H1 (cell line): Measurements from ENCODE around the gene TNIK. TPM values are rescaled to one million over a fixed set of nuclear protein-coding genes. Genes with fewer than 3 reads are reported as not detected.

Experiments used
- CTCF ChIA-PET: fragments of 300-600 bp; sonication (Branson Sonifier 250); formaldehyde crosslinking; loops from one replicate; lab custom pipeline; 2021; ENCODE audit not compliant: partially characterized antibody; lab: Charles Lee
- POLR2A ChIA-PET: fragments of 300-600 bp; sonication (Branson Sonifier 250); formaldehyde crosslinking; loops from one replicate; lab custom pipeline; 2021; ENCODE audit warnings: inconsistent platforms; ENCODE audit not compliant: partially characterized antibody; lab: Charles Lee
- DNase-seq, 2 experiments: peaks; one replicate each; pipeline versions ENCODE4 v3.0.0 to v3.0.0-alpha.2; 2010 to 2022; ENCODE audit warnings: low spot score in 2 of 2, low read depth in 1 of 2, mixed read lengths in 1 of 2
- FAIRE-seq: peaks from 2 replicates; lab custom pipeline; 2011; peaks lifted over from hg19 to GRCh38; lab: Jason Lieb, UNC
- H2AFZ ChIP-seq: 2 replicates; pipeline ENCODE4 v1.8.1; 2012; ENCODE audit warnings: low read length, inconsistent platforms
- H2AK5ac ChIP-seq: 2 replicates; pipeline ENCODE4 v1.6.1; 2013; ENCODE audit warnings: low read depth, low read length
- H2BK120ac ChIP-seq: replicated peaks from 2 replicates; pipeline ENCODE3; 2013; ENCODE audit warnings: low read depth, low read length, inconsistent platforms
- H2BK12ac ChIP-seq: 2 replicates; pipeline ENCODE4 v1.6.1; 2013; ENCODE audit warnings: low read depth, low read length
- H2BK15ac ChIP-seq: 2 replicates; pipeline ENCODE4 v1.6.1; 2013; ENCODE audit warnings: low read length
- H2BK20ac ChIP-seq: 2 replicates; pipeline ENCODE4 v1.6.1; 2013; ENCODE audit warnings: low read length
- H2BK5ac ChIP-seq: 2 replicates; pipeline ENCODE4 v1.6.1; 2013; ENCODE audit warnings: low read depth, low read length
- H3K14ac ChIP-seq: 2 replicates; pipeline ENCODE4 v1.6.1; 2013; ENCODE audit warnings: inconsistent platforms; ENCODE audit not compliant: insufficient read length
- H3K18ac ChIP-seq: 2 replicates; pipeline ENCODE4 v1.6.1; 2013; ENCODE audit warnings: low read length; ENCODE audit errors: extremely low read depth
- H3K23ac ChIP-seq: 2 replicates; pipeline ENCODE4 v1.6.1; 2013; ENCODE audit warnings: inconsistent platforms; ENCODE audit not compliant: insufficient read length
- H3K23me2 ChIP-seq: 2 replicates; pipeline ENCODE4 v1.6.1; 2013; ENCODE audit warnings: low read depth, low read length
- H3K27ac ChIP-seq: 2 replicates; pipeline ENCODE4 v1.6.1; 2011; ENCODE audit warnings: low read depth, low read length, inconsistent platforms
- H3K27me3 ChIP-seq, 4 experiments: replicated peaks in 1 of 4; 1 replicate in 1 of 4; 2 replicates in 3 of 4; pipeline versions ENCODE4 v1.6.1 to v1.8.1; 2011 to 2013; ENCODE audit warnings: low read length in 3 of 4, mild to moderate bottlenecking in 3 of 4, inconsistent platforms in 2 of 4, mixed read lengths in 2 of 4, moderate library complexity in 1 of 4; ENCODE audit not compliant: control insufficient read depth in 3 of 4, insufficient read depth in 3 of 4; ENCODE audit errors: extremely low read depth in 1 of 4
- H3K36me3 ChIP-seq, 4 experiments: 2 replicates each; pipeline versions ENCODE4 v1.6.1 to v1.8.1; 2011 to 2013; ENCODE audit warnings: mild to moderate bottlenecking in 4 of 4, low read length in 3 of 4, moderate library complexity in 2 of 4, control low read depth in 1 of 4, inconsistent platforms in 1 of 4; ENCODE audit not compliant: insufficient read depth in 4 of 4, control insufficient read depth in 2 of 4
- H3K4ac ChIP-seq: replicated peaks from 2 replicates; pipeline ENCODE3; 2013; ENCODE audit warnings: low read length, low read depth, mixed read lengths, inconsistent platforms; ENCODE audit not compliant: insufficient read length
- H3K4me1 ChIP-seq, 4 experiments: replicated peaks in 1 of 4; 1 replicate in 1 of 4; 2 replicates in 3 of 4; pipeline versions ENCODE4 v1.6.1 to v1.8.1; 2011 to 2013; ENCODE audit warnings: low read length in 3 of 4, inconsistent platforms in 2 of 4, mixed read lengths in 1 of 4; ENCODE audit not compliant: insufficient read depth in 4 of 4, control insufficient read depth in 3 of 4
- H3K4me2 ChIP-seq, 2 experiments: 2 replicates each; pipeline versions ENCODE4 v1.6.1 to v1.8.1; 2011 to 2013; ENCODE audit warnings: low read depth in 2 of 2, low read length in 2 of 2, control low read depth in 1 of 2, inconsistent platforms in 1 of 2, mild to moderate bottlenecking in 1 of 2; ENCODE audit not compliant: insufficient read depth in 1 of 2
- H3K4me3 ChIP-seq, 4 experiments: fragments of 200-600, 300-600 bp in 1 of 4; sonication (generic), shearing (Covaris generic), sonication (Bioruptor Twin) in 1 of 4; 2 replicates each; pipeline versions ENCODE4 v1.5.1 to v1.8.1; 2011 to 2016; ENCODE audit warnings: low read length in 4 of 4, low read depth in 3 of 4, control low read depth in 2 of 4, inconsistent platforms in 2 of 4, mild to moderate bottlenecking in 2 of 4, mixed read lengths in 1 of 4, moderate library complexity in 1 of 4; ENCODE audit not compliant: insufficient read depth in 2 of 4; ENCODE audit errors: extremely low read depth in 1 of 4
- H3K56ac ChIP-seq: replicated peaks from 2 replicates; pipeline ENCODE3; 2013; ENCODE audit warnings: low read depth, mild to moderate bottlenecking, mixed read lengths, low read length, inconsistent platforms; ENCODE audit not compliant: insufficient read length
- H3K79me1 ChIP-seq: 2 replicates; pipeline ENCODE4 v1.6.1; 2013; ENCODE audit warnings: low read depth, low read length, control low read depth
- H3K79me2 ChIP-seq, 2 experiments: 2 replicates each; pipeline versions ENCODE4 v1.6.1 to v1.8.1; 2012 to 2013; ENCODE audit warnings: low read length in 2 of 2, mild to moderate bottlenecking in 2 of 2, inconsistent platforms in 1 of 2; ENCODE audit not compliant: insufficient read depth in 2 of 2, control insufficient read depth in 1 of 2
- H3K9ac ChIP-seq, 4 experiments: replicated peaks in 1 of 4; 1 replicate in 1 of 4; 2 replicates in 3 of 4; pipeline versions ENCODE4 v1.6.1 to v1.8.1; 2011 to 2013; ENCODE audit warnings: low read depth in 3 of 4, low read length in 3 of 4, control low read depth in 2 of 4, mild to moderate bottlenecking in 2 of 4, moderate library complexity in 2 of 4, inconsistent platforms in 1 of 4; ENCODE audit errors: extremely low read depth in 1 of 4
- H3K9me3 ChIP-seq, 2 experiments: 2 replicates each; pipeline versions ENCODE4 v1.6.1 to v1.8.1; 2012 to 2013; ENCODE audit warnings: mild to moderate bottlenecking in 2 of 2, moderate library complexity in 2 of 2, control low read depth in 1 of 2, inconsistent platforms in 1 of 2, low read depth in 1 of 2, low read length in 1 of 2, mixed read lengths in 1 of 2; ENCODE audit not compliant: insufficient read depth in 2 of 2
- H4K20me1 ChIP-seq, 2 experiments: replicated peaks in 1 of 2; 2 replicates each; pipeline versions ENCODE3 to v1.8.1; 2011 to 2013; ENCODE audit warnings: inconsistent platforms in 2 of 2, low read length in 2 of 2, mild to moderate bottlenecking in 1 of 2; ENCODE audit not compliant: insufficient read depth in 2 of 2, control insufficient read depth in 1 of 2
- H4K5ac ChIP-seq: 2 replicates; pipeline ENCODE4 v1.6.1; 2013; ENCODE audit warnings: low read length, low read depth, mixed read lengths, inconsistent platforms; ENCODE audit not compliant: insufficient read length
- H4K8ac ChIP-seq: 2 replicates; pipeline ENCODE4 v1.8.0; 2013; ENCODE audit warnings: mild to moderate bottlenecking, moderate library complexity, low read length, inconsistent platforms; ENCODE audit not compliant: insufficient read depth; ENCODE audit errors: extremely low read depth
- H4K91ac ChIP-seq: replicated peaks from 2 replicates; pipeline ENCODE3; 2013; ENCODE audit warnings: low read length, mixed read lengths, inconsistent platforms; ENCODE audit not compliant: insufficient read length
- JUND ChIP-seq: IDR thresholded peaks from 2 replicates; pipeline ENCODE4 v1.6.1; 2011; ENCODE audit warnings: mild to moderate bottlenecking, improper control_type of control experiment, low read length
- MAFK ChIP-seq: IDR thresholded peaks from 2 replicates; pipeline ENCODE4 v1.6.1; 2012; ENCODE audit warnings: low read depth, mild to moderate bottlenecking, improper control_type of control experiment, low read length
- NRF1 ChIP-seq: IDR thresholded peaks from 2 replicates; pipeline ENCODE4 v1.6.1; 2011; ENCODE audit warnings: mild to moderate bottlenecking, low read depth, low read length, improper control_type of control experiment
- RAD21 ChIP-seq, 2 experiments: IDR thresholded peaks in 1 of 2; conservative IDR thresholded peaks in 1 of 2; 2 replicates each; pipeline ENCODE4 v1.6.1; 2011; ENCODE audit warnings: low read depth in 2 of 2, low read length in 2 of 2, improper control_type of control experiment in 1 of 2, inconsistent platforms in 1 of 2, mild to moderate bottlenecking in 1 of 2, moderate library complexity in 1 of 2
- RFX5 ChIP-seq: IDR thresholded peaks from 2 replicates; pipeline ENCODE4 v1.6.1; 2011; ENCODE audit warnings: low read depth, low read length, improper control_type of control experiment, borderline replicate concordance
- RNF2 ChIP-seq: fragments of 200-900, 300-1000 bp; sonication (generic); IDR thresholded peaks from 2 replicates; pipeline ENCODE4 v1.7.1; 2016; ENCODE audit warnings: borderline replicate concordance, low read depth, mild to moderate bottlenecking, antibody characterized with exemption, low read length; ENCODE audit not compliant: poor library complexity, severe bottlenecking; ENCODE audit errors: missing control alignments
- SUZ12 ChIP-seq: fragments of 200-600 bp; sonication (generic); IDR thresholded peaks from 2 replicates; pipeline ENCODE4 v1.6.1; 2012; ENCODE audit warnings: mild to moderate bottlenecking, inconsistent platforms, low read length, moderate library complexity, mixed read lengths
- WGBS, 2 experiments: shearing (Covaris generic) in 1 of 2; methylation state at CpG; one replicate each; pipeline versions ENCODE4 v1.1.6 to v1.1.7; 2013 to 2015; ENCODE audit warnings: low lambda C conversion rate in 2 of 2, mixed read lengths in 2 of 2, inconsistent platforms in 1 of 2, low coverage in 1 of 2, missing lambda C conversion rate in 1 of 2; ENCODE audit not compliant: insufficient replicate concordance in 2 of 2, insufficient coverage in 1 of 2, insufficient read length in 1 of 2; ENCODE audit errors: extremely low coverage in 1 of 2, missing lambda C conversion rate in 1 of 2; 5-methylcytosine and 5-hydroxymethylcytosine counted together
- polyA plus RNA-seq, 7 experiments: library from polyadenylated mRNA; depleted of rRNA in 3 of 7; stranded (reverse) in 5 of 7; unstranded in 2 of 7; fragments of >200 nt in 5 of 7; fragments of 200-250 nt in 2 of 7; gene quantifications; 1 replicate in 5 of 7; 2 replicates in 1 of 7; 4 replicates in 1 of 7; pipeline versions ENCODE4 v1.2.1 to v1.2.3, GENCODE V29; 2011 to 2013; ENCODE audit warnings: missing spikeins in 2 of 7, mixed read lengths in 2 of 7
- total RNA-seq: library from RNA; stranded (reverse); fragmentation: NEBNext Ultra II Directional; extraction: Animal tissue kit (Norgen Biotek cat#: 25700); gene quantifications from 2 replicates; pipeline ENCODE4 v1.2.1, GENCODE V29; 2021
- TF ChIP-seq, protein P1 (sequence below): IDR thresholded peaks from 2 replicates; pipeline ENCODE4 v1.6.1; 2011; ENCODE audit warnings: low read depth, mild to moderate bottlenecking, low read length; ENCODE audit not compliant: insufficient read depth
- TF ChIP-seq, protein P2 (sequence below), 3 experiments: IDR thresholded peaks; 1 replicate in 2 of 3; 2 replicates in 1 of 3; pipeline versions ENCODE4 v1.5.1 to v1.6.1; 2011; ENCODE audit warnings: low read length in 3 of 3, mild to moderate bottlenecking in 3 of 3, inconsistent platforms in 2 of 3, low read depth in 1 of 3, moderate library complexity in 1 of 3; ENCODE audit not compliant: insufficient read depth in 1 of 3; ENCODE audit errors: control extremely low read depth in 1 of 3

The TNIK gene
- total and polyA plus RNA-seq, 2 of the 8 experiments (the other 6 are each of a cell fraction or from before 2014, with no cell fraction given) = 7.4 to 42.0 TPM

DNA sequence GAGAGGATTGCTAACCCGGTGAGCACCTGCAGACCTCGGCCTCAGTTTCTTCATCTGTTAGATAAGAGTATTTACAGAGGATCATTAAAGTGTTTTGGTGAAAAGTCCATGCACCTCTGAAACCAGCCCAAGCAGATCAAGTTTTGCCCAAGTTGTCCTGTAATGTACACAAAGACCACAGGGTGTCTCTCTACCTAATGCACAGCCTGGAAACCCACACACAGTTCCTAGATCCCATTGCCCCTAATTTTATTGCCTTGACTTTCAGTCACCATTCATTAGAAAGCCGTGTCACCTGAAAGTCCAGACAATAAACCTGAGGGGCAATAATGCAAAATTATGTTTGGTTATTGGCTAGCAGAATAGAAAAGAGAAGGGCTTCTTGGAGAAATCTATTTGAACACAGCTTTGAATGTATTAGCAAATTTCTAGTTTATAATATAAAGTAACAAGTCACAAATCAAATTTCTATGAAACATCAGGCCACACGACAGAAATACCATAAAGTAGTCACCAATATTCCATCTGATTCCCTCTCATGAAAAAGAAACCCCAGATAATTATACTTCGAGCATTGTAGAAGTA, 272.4 kb downstream of the TNIK start:
- Histone ChIP-seq H3K14ac (no peak overlapping the region), H3K4me2 (no peak overlapping the region), H4K8ac (no peak overlapping the region), H2AFZ (no peak overlapping the region), H3K36me3 (no peaks in the 10 kb centered on the region), H3K4me3 (no peak overlapping the region), H2BK15ac (no peak overlapping the region), H3K9me3 (no peaks in the 10 kb centered on the region), H2BK20ac (no peak overlapping the region), H2BK120ac (no peak overlapping the region), H3K23me2 (no peaks in the 10 kb centered on the region), H3K79me1 (no peaks in the 10 kb centered on the region), H2AK5ac (no peak overlapping the region), H3K4me1 (peaks cover 0 to 7% (median 3%) of the 10 kb centered on the region in 4 experiments; a peak in 4 of 7 replicates), H3K18ac (no peak overlapping the region), H3K23ac (no peak overlapping the region), H3K9ac (no peak overlapping the region), H2BK12ac (no peak overlapping the region), H3K27me3 (no peaks in the 10 kb centered on the region), H4K91ac (no peak overlapping the region), H3K56ac (no peak overlapping the region), H3K79me2 (no peaks in the 10 kb centered on the region), H3K4ac (no peak overlapping the region), H2BK5ac (no peak overlapping the region), H3K27ac (no peak overlapping the region), H4K5ac (no peak overlapping the region), H4K20me1 (no peaks in the 10 kb centered on the region)
- ChIA-PET CTCF (interaction anchor here (1.0 to 4.9 kb wide), 14 partner anchors 9 to 378 kb away, joined by 3 to 23 read pairs (median 4); no protein-coding TSS in a partner anchor), POLR2A (no interaction called here)
- FAIRE-seq (peak; percentile 81), DNase-seq (no peak)
- 82% methylated on average over 5 of the region's 5 CpGs; no CpG with 5 or more reads in 1 of the 2 experiments for WGBS, 2 experiments
- TF ChIP-seq, protein P1, sequence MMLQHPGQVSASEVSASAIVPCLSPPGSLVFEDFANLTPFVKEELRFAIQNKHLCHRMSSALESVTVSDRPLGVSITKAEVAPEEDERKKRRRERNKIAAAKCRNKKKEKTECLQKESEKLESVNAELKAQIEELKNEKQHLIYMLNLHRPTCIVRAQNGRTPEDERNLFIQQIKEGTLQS = no peak
- TF ChIP-seq RAD21 (IDR thresholded peaks at IDR 0.05 in 1 of 2, conservative IDR thresholded peaks at IDR 0.05 in 1 of 2; ENCODE audit: low read depth in 2 of 2, low read length in 2 of 2) = peak; percentile 64 to 75
- TF ChIP-seq, protein P2, sequence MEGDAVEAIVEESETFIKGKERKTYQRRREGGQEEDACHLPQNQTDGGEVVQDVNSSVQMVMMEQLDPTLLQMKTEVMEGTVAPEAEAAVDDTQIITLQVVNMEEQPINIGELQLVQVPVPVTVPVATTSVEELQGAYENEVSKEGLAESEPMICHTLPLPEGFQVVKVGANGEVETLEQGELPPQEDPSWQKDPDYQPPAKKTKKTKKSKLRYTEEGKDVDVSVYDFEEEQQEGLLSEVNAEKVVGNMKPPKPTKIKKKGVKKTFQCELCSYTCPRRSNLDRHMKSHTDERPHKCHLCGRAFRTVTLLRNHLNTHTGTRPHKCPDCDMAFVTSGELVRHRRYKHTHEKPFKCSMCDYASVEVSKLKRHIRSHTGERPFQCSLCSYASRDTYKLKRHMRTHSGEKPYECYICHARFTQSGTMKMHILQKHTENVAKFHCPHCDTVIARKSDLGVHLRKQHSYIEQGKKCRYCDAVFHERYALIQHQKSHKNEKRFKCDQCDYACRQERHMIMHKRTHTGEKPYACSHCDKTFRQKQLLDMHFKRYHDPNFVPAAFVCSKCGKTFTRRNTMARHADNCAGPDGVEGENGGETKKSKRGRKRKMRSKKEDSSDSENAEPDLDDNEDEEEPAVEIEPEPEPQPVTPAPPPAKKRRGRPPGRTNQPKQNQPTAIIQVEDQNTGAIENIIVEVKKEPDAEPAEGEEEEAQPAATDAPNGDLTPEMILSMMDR (IDR thresholded peaks at IDR 0.05; ENCODE audit: control extremely low read depth in 1 of 3, insufficient read depth in 1 of 3, low read depth in 1 of 3, low read length in 3 of 3) = peak in 2 of 3 experiments; percentile 61 to 62; a peak in 3 of 4 replicates
- no peak for TF ChIP-seq NRF1
- no peak for TF ChIP-seq MAFK
- TF ChIP-seq RFX5 = no peak
- no peak for TF ChIP-seq JUND
- no peak for TF ChIP-seq RNF2
- no peak for TF ChIP-seq SUZ12
